PFSK-1 (cell line): ENCODE results near the gene KREMEN1.

ENCODE experiments used
- POLR2AphosphoS5 ChIP-seq: IDR thresholded peaks from 2 replicates; pipeline ENCODE4 v1.6.1; 2012; ENCODE audit warnings: low read depth, mild to moderate bottlenecking, control low read depth, low read length, moderate library complexity
- REST ChIP-seq, 2 experiments: IDR thresholded peaks; 2 replicates each; pipeline versions ENCODE4 v1.6.1 to v1.8.0; 2011 to 2012; ENCODE audit warnings: low read depth in 2 of 2, low read length in 2 of 2, control low read depth in 1 of 2, inconsistent platforms in 1 of 2, mild to moderate bottlenecking in 1 of 2, moderate library complexity in 1 of 2; ENCODE audit not compliant: insufficient read depth in 1 of 2
- SIN3A ChIP-seq: IDR thresholded peaks from 2 replicates; pipeline ENCODE4 v1.6.1; 2012; ENCODE audit warnings: mild to moderate bottlenecking, low read length, moderate library complexity, borderline replicate concordance; ENCODE audit not compliant: insufficient read depth
- TAF1 ChIP-seq: IDR thresholded peaks from 2 replicates; pipeline ENCODE4 v1.6.1; 2012; ENCODE audit warnings: low read length, control low read depth, borderline replicate concordance; ENCODE audit not compliant: insufficient read depth

DNA sequence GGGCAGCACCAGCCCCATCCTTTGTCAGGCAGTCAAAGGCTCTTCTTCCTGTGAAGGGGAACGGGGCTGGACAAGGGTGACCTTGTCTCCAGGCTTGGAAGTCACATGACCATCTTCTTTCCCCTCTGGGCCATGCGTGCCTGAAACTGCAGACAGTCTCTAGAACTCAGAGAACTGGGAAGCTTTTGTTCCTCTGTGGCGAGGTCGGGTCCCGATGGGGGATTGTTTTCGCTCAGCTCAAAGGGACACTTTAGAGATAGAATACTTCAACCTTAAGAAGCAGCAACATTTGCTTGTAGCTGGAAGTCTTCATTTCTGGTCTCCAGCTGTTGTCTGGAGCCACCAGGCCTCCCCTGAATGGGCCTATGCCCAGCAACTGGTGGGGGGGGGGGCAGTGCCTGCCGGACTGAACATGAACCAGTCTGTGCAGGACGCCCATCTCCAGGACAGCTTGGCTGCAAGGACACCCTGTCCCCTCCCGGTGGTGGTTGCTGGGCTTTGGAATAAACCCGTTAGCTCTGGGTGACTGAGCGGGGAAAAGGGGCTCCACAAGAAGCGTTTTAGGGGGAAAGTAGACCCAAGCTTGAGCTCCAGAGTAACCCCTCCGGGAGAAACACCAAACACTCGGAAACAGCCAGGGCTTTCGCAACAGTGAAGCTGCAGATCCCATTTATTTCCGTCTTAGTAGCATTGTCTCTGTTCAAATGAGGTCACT, 77.2 kb downstream of the KREMEN1 start:
- TF ChIP-seq SIN3A, result no peak
- TF ChIP-seq REST (IDR thresholded peaks at IDR 0.05; ENCODE audit: insufficient read depth in 1 of 2, low read depth in 2 of 2, low read length in 2 of 2), result no peak
- TF ChIP-seq POLR2AphosphoS5, result no peak
- no peak for TF ChIP-seq TAF1
